Measurements from ENCODE around the gene ADORA2A.
"Not testable (repeated sequence)": the region's sequence is repeated elsewhere in the genome, so short reads cannot be mapped to it uniquely, and the experiment has no call there.

Gene ADORA2A

GRCh38 chr22:24483976-24484545 is 56.7 kb downstream of the ADORA2A start:
- no peak for TF ChIP-seq FOXP2 (optimal IDR thresholded peaks at IDR 0.05; ENCODE audit: control extremely low read depth, extremely low read length, insufficient read depth)
- TF ChIP-seq POLR2AphosphoS5 (IDR thresholded peaks at IDR 0.05; ENCODE audit: borderline replicate concordance, low read depth, low read length): no peak
- TF ChIP-seq EZH2 (IDR thresholded peaks at IDR 0.05): no peak
- Histone ChIP-seq H3K4me3 (no peak overlapping the region), H3K9ac (ENCODE audit: insufficient read length) (no peak overlapping the region), H3K27ac (no peak overlapping the region), H3K9me3 (ENCODE audit: low read depth, low read length) (no peaks in the 10 kb centered on the region), H3K36me3 (ENCODE audit: insufficient read depth, low read length) (no peaks in the 10 kb centered on the region)
- no peak for DNase-seq (ENCODE audit: low read depth, low spot score)

DNA sequence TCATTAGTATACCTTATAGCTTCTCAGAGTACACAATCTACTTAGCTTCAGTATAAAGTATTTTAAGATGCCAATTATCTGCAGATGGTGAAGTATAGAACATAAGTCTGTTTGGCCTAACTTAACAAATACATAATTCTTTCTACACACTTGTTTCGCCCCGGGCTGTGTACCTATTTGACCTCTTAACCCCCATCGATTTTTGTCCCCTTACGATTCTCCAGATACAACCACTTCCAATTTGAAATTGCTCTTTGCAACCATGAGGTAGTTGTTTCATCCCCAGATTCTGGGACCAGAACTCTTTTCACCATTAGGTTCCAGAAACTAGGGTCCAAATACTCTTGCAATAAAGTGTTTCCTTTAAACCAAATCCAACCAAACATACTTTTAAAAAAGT is 57.8 kb downstream of the ADORA2A start:
- Histone ChIP-seq H3K27ac (no peak overlapping the region), H3K36me3 (ENCODE audit: insufficient read depth, low read length) (no peaks in the 10 kb centered on the region), H3K9ac (ENCODE audit: insufficient read length) (no peak overlapping the region), H3K4me3 (no peak overlapping the region), H3K9me3 (ENCODE audit: low read depth, low read length) (no peaks in the 10 kb centered on the region)
- no peak for DNase-seq (ENCODE audit: low read depth, low spot score)
- TF ChIP-seq POLR2AphosphoS5 (IDR thresholded peaks at IDR 0.05; ENCODE audit: borderline replicate concordance, low read depth, low read length) (no peak), EZH2 (IDR thresholded peaks at IDR 0.05) (no peak), FOXP2 (optimal IDR thresholded peaks at IDR 0.05; ENCODE audit: control extremely low read depth, extremely low read length, insufficient read depth) (no peak)

- TF ChIP-seq EZH2 (IDR thresholded peaks at IDR 0.05) (no peak), FOXP2 (optimal IDR thresholded peaks at IDR 0.05; ENCODE audit: control extremely low read depth, extremely low read length, insufficient read depth) (no peak), POLR2AphosphoS5 (IDR thresholded peaks at IDR 0.05; ENCODE audit: borderline replicate concordance, low read depth, low read length) (no peak)
- no peak overlapping the region for H3K4me3 ChIP-seq
- no peak for DNase-seq (ENCODE audit: low read depth, low spot score)
- H3K36me3 ChIP-seq (ENCODE audit: insufficient read depth, low read length): no peaks in the 10 kb centered on the region
- H3K9ac ChIP-seq (ENCODE audit: insufficient read length): no peak overlapping the region
- H3K9me3 ChIP-seq (ENCODE audit: low read depth, low read length): no peaks in the 10 kb centered on the region
- no peak overlapping the region for H3K27ac ChIP-seq
Observed at GRCh38 chr22:24485608-24486007, 58.2 kb downstream of the ADORA2A start.

DNA sequence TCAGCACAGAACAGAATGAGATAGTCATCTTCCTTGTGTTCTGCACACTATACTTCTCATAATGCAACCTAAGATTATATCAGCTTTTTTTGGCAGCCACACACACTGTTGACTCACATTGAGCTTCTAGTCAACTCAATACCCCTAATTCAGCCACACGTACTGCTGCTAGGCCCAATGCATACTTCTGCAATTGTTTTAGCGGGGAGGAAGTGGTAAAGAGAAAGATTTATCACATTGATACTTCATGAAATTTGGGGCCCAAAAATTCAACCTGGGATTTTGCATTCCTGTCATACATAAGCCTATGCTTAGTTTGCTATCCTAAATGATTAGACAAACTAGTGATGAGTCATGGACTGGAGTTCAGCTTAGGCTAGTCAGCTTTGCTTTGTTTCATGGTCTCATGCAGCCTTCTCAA is 59.1 kb downstream of the ADORA2A start:
- H3K36me3 ChIP-seq (ENCODE audit: insufficient read depth, low read length): no peaks in the 10 kb centered on the region
- no peak overlapping the region for H3K9ac ChIP-seq (ENCODE audit: insufficient read length)
- DNase-seq (ENCODE audit: low read depth, low spot score): no peak
- no peak overlapping the region for H3K27ac ChIP-seq
- H3K9me3 ChIP-seq (ENCODE audit: low read depth, low read length): no peaks in the 10 kb centered on the region
- H3K4me3 ChIP-seq: no peak overlapping the region
- TF ChIP-seq EZH2 (IDR thresholded peaks at IDR 0.05) (no peak), FOXP2 (optimal IDR thresholded peaks at IDR 0.05; ENCODE audit: control extremely low read depth, extremely low read length, insufficient read depth) (no peak), POLR2AphosphoS5 (IDR thresholded peaks at IDR 0.05; ENCODE audit: borderline replicate concordance, low read depth, low read length) (no peak)

GRCh38 chr22:24489011-24489410 is 61.6 kb downstream of the ADORA2A start:
- no peak overlapping the region for H3K9ac ChIP-seq (ENCODE audit: insufficient read length)

GRCh38 chr22:24489434-24489833 is 62.0 kb downstream of the ADORA2A start:
- not testable (repeated sequence) for H3K9me3 ChIP-seq (ENCODE audit: low read depth, low read length); H3K27ac ChIP-seq; H3K4me3 ChIP-seq; DNase-seq (ENCODE audit: low read depth, low spot score); H3K36me3 ChIP-seq (ENCODE audit: insufficient read depth, low read length); H3K9ac ChIP-seq (ENCODE audit: insufficient read length)

More at GRCh38 chr22:24489011-24489410, 61.6 kb downstream of the ADORA2A start:
- no peaks in the 10 kb centered on the region for H3K36me3 ChIP-seq (ENCODE audit: insufficient read depth, low read length)
- H3K9me3 ChIP-seq (ENCODE audit: low read depth, low read length): no peaks in the 10 kb centered on the region
- no peak overlapping the region for H3K4me3 ChIP-seq
- no peak for DNase-seq (ENCODE audit: low read depth, low spot score)
- H3K27ac ChIP-seq: no peak overlapping the region
- TF ChIP-seq FOXP2 (optimal IDR thresholded peaks at IDR 0.05; ENCODE audit: control extremely low read depth, extremely low read length, insufficient read depth): no peak
